Measurements from ENCODE around the gene NUAK1.

Gene NUAK1

DNA sequence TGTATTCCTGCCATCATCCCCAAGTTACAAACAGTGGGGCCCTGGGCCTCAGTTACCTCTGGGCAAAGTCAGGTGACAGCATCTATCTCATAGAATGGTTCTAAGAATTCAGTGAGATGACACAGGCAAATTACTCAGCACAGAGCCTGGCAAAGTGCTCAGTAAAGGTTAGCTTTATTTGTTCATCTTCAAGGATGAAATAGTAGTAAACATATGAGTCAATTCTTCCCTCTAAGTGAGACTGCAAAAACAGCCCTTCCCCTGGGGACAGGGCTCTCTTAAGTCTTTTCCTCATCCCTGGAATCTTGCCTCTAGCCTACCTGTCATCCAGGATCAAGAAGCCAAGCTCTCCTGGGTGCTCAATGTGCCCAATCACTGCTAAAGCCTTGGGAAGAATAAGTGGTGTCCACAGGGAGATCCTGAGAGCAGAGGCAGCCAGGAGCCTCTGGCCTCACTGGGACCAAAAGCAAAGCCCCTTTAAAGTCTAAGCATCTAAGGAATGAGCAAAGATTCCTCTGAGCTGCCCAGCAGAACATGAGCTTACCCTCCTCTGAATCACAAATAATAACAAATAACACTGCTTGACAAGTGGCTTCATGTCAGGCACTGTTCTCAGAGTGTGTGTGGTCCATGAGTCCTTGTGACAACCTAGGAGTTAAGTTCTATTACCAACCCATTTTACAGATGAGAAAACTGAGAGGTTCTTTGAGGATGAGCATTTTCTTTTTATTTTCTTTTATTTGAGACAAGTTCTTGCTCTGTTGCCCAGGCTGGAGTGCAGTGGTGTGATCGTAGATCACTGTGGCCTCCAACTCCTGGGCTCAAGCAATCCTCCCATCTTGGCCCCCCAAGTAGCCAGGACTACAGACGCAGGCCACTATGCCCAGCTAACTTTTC, 12.1 kb downstream of the NUAK1 start:
- H3K9ac ChIP-seq (ENCODE audit: low read length), result no peak overlapping the region
- H3K36me3 ChIP-seq (ENCODE audit: insufficient read depth, low read length), result no peaks in the 10 kb centered on the region
- no peak overlapping the region for H3K27ac ChIP-seq (ENCODE audit: low read depth, low read length)
- H3K4me3 ChIP-seq (ENCODE audit: low read depth in 1 of 2, low read length in 2 of 2), result no peak overlapping the region
- peaks cover 10% of the 10 kb centered on the region for H3K4me1 ChIP-seq (ENCODE audit: insufficient read depth, low read length)
- H3K27me3 ChIP-seq (ENCODE audit: control insufficient read depth in 1 of 2, insufficient read depth in 2 of 2, low read length in 2 of 2), result no peaks in the 10 kb centered on the region
- H3K9me3 ChIP-seq (ENCODE audit: low read length), result no peaks in the 10 kb centered on the region

DNA sequence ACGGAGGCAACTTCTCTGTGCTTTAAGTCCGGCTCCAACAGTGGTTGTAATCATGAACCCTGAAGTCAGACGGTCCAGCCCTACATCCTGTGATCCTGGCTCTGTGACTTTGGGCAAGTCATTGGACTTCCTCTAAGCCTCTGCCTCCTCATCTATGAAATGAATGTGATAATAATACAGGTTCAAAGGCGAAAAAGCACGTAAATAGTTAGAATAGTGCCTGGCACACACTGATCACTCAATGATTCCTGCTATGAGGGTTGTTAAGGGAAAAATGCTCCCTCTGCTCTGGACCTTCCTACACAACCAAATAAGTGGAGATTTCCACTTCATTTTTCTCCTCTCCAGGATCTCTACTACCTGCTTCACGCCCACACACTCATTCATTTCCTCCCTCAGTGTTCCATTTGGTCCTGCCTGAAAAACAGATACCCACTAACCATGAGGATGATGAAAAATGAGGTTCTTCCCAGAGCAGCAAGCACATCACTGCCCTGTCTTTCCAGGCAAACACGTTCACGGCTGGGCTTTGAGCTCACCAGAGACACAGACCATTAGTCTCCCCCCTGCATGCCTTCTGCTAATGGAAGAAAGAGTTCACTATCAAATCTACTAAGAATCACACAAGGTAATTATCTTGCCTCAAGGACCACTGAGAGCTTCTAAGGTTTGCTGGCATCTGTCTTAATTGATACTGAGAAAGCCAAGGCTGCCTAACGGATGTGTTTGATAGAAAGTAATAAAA, 13.2 kb downstream of the NUAK1 start:
- H3K4me1 ChIP-seq (ENCODE audit: insufficient read depth, low read length), result peaks cover 8% of the 10 kb centered on the region
- H3K36me3 ChIP-seq (ENCODE audit: insufficient read depth, low read length), result no peaks in the 10 kb centered on the region
- H3K27ac ChIP-seq (ENCODE audit: low read depth, low read length), result no peak overlapping the region
- H3K4me3 ChIP-seq (ENCODE audit: low read depth in 1 of 2, low read length in 2 of 2), result no peak overlapping the region
- H3K9ac ChIP-seq (ENCODE audit: low read length), result no peak overlapping the region
- no peaks in the 10 kb centered on the region for H3K9me3 ChIP-seq (ENCODE audit: low read length)
- H3K27me3 ChIP-seq (ENCODE audit: control insufficient read depth in 1 of 2, insufficient read depth in 2 of 2, low read length in 2 of 2), result no peaks in the 10 kb centered on the region

- no peaks in the 10 kb centered on the region for H3K36me3 ChIP-seq (ENCODE audit: insufficient read depth, low read length)
- no peaks in the 10 kb centered on the region for H3K27me3 ChIP-seq (ENCODE audit: control insufficient read depth in 1 of 2, insufficient read depth in 2 of 2, low read length in 2 of 2)
- no peak overlapping the region for H3K27ac ChIP-seq (ENCODE audit: low read depth, low read length)
- peaks cover 8% of the 10 kb centered on the region for H3K4me1 ChIP-seq (ENCODE audit: insufficient read depth, low read length)
- no peaks in the 10 kb centered on the region for H3K9me3 ChIP-seq (ENCODE audit: low read length)
- H3K9ac ChIP-seq (ENCODE audit: low read length), result no peak overlapping the region
- H3K4me3 ChIP-seq (ENCODE audit: low read depth in 1 of 2, low read length in 2 of 2), result no peak overlapping the region
Measured at GRCh38 chr12:106123551-106124081, 15.1 kb downstream of the NUAK1 start.

- H3K36me3 ChIP-seq (ENCODE audit: insufficient read depth, low read length), result no peaks in the 10 kb centered on the region
- no peaks in the 10 kb centered on the region for H3K27me3 ChIP-seq (ENCODE audit: control insufficient read depth in 1 of 2, insufficient read depth in 2 of 2, low read length in 2 of 2)
- no peak overlapping the region for H3K9ac ChIP-seq (ENCODE audit: low read length)
- no peak overlapping the region for H3K4me3 ChIP-seq (ENCODE audit: low read depth in 1 of 2, low read length in 2 of 2)
- H3K27ac ChIP-seq (ENCODE audit: low read depth, low read length), result no peak overlapping the region
- peaks cover 8% of the 10 kb centered on the region for H3K4me1 ChIP-seq (ENCODE audit: insufficient read depth, low read length)
- no peaks in the 10 kb centered on the region for H3K9me3 ChIP-seq (ENCODE audit: low read length)
Measured at GRCh38 chr12:106123110-106123509, 15.6 kb downstream of the NUAK1 start.

GRCh38 chr12:106122004-106122403, 16.8 kb downstream of the NUAK1 start:
- Histone ChIP-seq H3K27me3 (ENCODE audit: control insufficient read depth in 1 of 2, insufficient read depth in 2 of 2, low read length in 2 of 2) (no peaks in the 10 kb centered on the region), H3K36me3 (ENCODE audit: insufficient read depth, low read length) (no peaks in the 10 kb centered on the region), H3K27ac (ENCODE audit: low read depth, low read length) (no peak overlapping the region), H3K4me1 (ENCODE audit: insufficient read depth, low read length) (peaks cover 8% of the 10 kb centered on the region), H3K4me3 (ENCODE audit: low read depth in 1 of 2, low read length in 2 of 2) (no peak overlapping the region), H3K9me3 (ENCODE audit: low read length) (no peaks in the 10 kb centered on the region), H3K9ac (ENCODE audit: low read length) (no peak overlapping the region)

- no peaks in the 10 kb centered on the region for H3K27me3 ChIP-seq (ENCODE audit: control insufficient read depth in 1 of 2, insufficient read depth in 2 of 2, low read length in 2 of 2)
- H3K27ac ChIP-seq (ENCODE audit: low read depth, low read length), result no peak overlapping the region
- peaks cover 4% of the 10 kb centered on the region for H3K4me1 ChIP-seq (ENCODE audit: insufficient read depth, low read length)
- H3K4me3 ChIP-seq (ENCODE audit: low read depth in 1 of 2, low read length in 2 of 2), result no peak overlapping the region
- H3K9ac ChIP-seq (ENCODE audit: low read length), result no peak overlapping the region
- H3K9me3 ChIP-seq (ENCODE audit: low read length), result no peaks in the 10 kb centered on the region
- no peaks in the 10 kb centered on the region for H3K36me3 ChIP-seq (ENCODE audit: insufficient read depth, low read length)
Measured at GRCh38 chr12:106120519-106121105, 18.1 kb downstream of the NUAK1 start.

DNA sequence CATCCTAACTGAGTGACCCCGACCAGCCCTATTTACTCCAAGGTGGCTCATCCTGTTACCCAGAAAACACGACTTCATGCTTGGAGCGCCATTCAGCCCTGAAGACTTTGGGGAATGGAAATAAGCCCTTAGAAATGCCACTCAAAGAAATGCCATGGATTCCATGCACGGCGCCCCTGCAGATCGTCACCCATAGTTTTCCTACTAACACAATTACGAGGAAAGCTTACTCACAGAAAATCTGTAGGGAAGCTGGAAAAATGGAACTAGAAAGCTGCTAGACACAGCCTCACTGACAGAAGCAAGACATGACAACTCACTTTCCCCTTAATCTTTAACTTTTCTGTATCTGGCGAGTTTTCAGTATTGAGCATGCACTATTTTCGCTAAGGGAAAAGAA, 19.5 kb downstream of the NUAK1 start:
- H3K36me3 ChIP-seq (ENCODE audit: insufficient read depth, low read length), result no peaks in the 10 kb centered on the region
- no peak overlapping the region for H3K9ac ChIP-seq (ENCODE audit: low read length)
- no peaks in the 10 kb centered on the region for H3K9me3 ChIP-seq (ENCODE audit: low read length)
- no peaks in the 10 kb centered on the region for H3K27me3 ChIP-seq (ENCODE audit: control insufficient read depth in 1 of 2, insufficient read depth in 2 of 2, low read length in 2 of 2)
- peaks cover 10% of the 10 kb centered on the region for H3K4me1 ChIP-seq (ENCODE audit: insufficient read depth, low read length)
- no peak overlapping the region for H3K4me3 ChIP-seq (ENCODE audit: low read depth in 1 of 2, low read length in 2 of 2)
- H3K27ac ChIP-seq (ENCODE audit: low read depth, low read length), result no peak overlapping the region

GRCh38 chr12:106118381-106119130, 20.2 kb downstream of the NUAK1 start:
- H3K9ac ChIP-seq (ENCODE audit: low read length), result no peak overlapping the region
- no peaks in the 10 kb centered on the region for H3K36me3 ChIP-seq (ENCODE audit: insufficient read depth, low read length)
- no peak overlapping the region for H3K4me3 ChIP-seq (ENCODE audit: low read depth in 1 of 2, low read length in 2 of 2)
- no peaks in the 10 kb centered on the region for H3K9me3 ChIP-seq (ENCODE audit: low read length)
- no peaks in the 10 kb centered on the region for H3K27me3 ChIP-seq (ENCODE audit: control insufficient read depth in 1 of 2, insufficient read depth in 2 of 2, low read length in 2 of 2)
- peaks cover 14% of the 10 kb centered on the region for H3K4me1 ChIP-seq (ENCODE audit: insufficient read depth, low read length)
- H3K27ac ChIP-seq (ENCODE audit: low read depth, low read length), result no peak overlapping the region

GRCh38 chr12:106115440-106115839, 23.3 kb downstream of the NUAK1 start:
- Histone ChIP-seq H3K27ac (ENCODE audit: low read depth, low read length) (no peak overlapping the region), H3K36me3 (ENCODE audit: insufficient read depth, low read length) (no peaks in the 10 kb centered on the region), H3K4me3 (ENCODE audit: low read depth in 1 of 2, low read length in 2 of 2) (no peak overlapping the region), H3K9ac (ENCODE audit: low read length) (no peak overlapping the region), H3K27me3 (ENCODE audit: control insufficient read depth in 1 of 2, insufficient read depth in 2 of 2, low read length in 2 of 2) (no peaks in the 10 kb centered on the region), H3K4me1 (ENCODE audit: insufficient read depth, low read length) (peaks cover 30% of the 10 kb centered on the region), H3K9me3 (ENCODE audit: low read length) (no peaks in the 10 kb centered on the region)

DNA sequence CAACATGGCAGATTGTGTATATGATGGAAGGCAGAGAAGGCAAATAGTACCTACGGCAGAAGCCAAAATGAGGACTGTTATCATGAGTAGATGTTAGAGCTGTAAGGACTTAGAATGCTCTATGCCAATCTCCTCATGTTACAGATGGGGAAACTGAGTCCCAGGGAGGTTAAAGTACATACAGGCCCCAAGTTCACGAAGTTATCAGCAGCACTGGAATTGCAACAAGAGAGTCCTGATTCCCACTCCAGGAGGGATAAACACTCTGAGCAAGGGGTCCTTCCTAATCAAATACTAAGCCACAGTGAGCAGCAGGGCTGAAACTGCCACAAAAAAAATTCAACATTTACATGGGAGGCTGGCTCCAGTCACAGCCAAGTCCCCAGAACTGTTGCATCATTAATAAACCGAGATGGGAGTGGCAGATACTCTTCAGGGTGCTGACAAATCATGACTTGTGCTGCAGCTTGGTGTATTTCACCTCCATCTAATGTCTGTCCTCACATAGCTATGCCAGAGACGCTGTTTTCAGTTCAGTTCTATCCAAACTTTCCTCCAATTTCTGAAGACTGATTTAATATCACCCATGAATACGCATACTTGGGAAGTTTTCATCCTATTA, 24.2 kb downstream of the NUAK1 start:
- H3K36me3 ChIP-seq (ENCODE audit: insufficient read depth, low read length), result no peaks in the 10 kb centered on the region
- H3K27ac ChIP-seq (ENCODE audit: low read depth, low read length), result no peak overlapping the region
- H3K9me3 ChIP-seq (ENCODE audit: low read length), result no peaks in the 10 kb centered on the region
- no peak overlapping the region for H3K4me3 ChIP-seq (ENCODE audit: low read depth in 1 of 2, low read length in 2 of 2)
- H3K4me1 ChIP-seq (ENCODE audit: insufficient read depth, low read length), result peaks cover 30% of the 10 kb centered on the region
- H3K9ac ChIP-seq (ENCODE audit: low read length), result no peak overlapping the region
- no peaks in the 10 kb centered on the region for H3K27me3 ChIP-seq (ENCODE audit: control insufficient read depth in 1 of 2, insufficient read depth in 2 of 2, low read length in 2 of 2)

Data from muscle layer of colon (tissue), 2 donors.